Raji (cell line): Measurements from ENCODE around the gene NSUN7.

Experiments
- POLR2A ChIP-seq: IDR thresholded peaks from 2 replicates; pipeline ENCODE4 v1.6.1; 2011; ENCODE audit warnings: low read depth, low read length, control low read depth; ENCODE audit not compliant: insufficient read depth

Gene NSUN7

GRCh38 chr4:40831146-40831907, 81.6 kb downstream of the NSUN7 start:
- TF ChIP-seq POLR2A, result no peak

- TF ChIP-seq POLR2A, result no peak
These were observed 82.4 kb downstream of the NSUN7 start for GRCh38 chr4:40832175-40832574.

GRCh38 chr4:40833212-40833611, 83.5 kb downstream of the NSUN7 start:
- no peak for TF ChIP-seq POLR2A

GRCh38 chr4:40837094-40837870, 87.5 kb downstream of the NSUN7 start:
- TF ChIP-seq POLR2A, result no peak

- no peak for TF ChIP-seq POLR2A
These were observed 89.0 kb downstream of the NSUN7 start for GRCh38 chr4:40838742-40839141.

GRCh38 chr4:40840255-40840984, 90.7 kb downstream of the NSUN7 start:
- no peak for TF ChIP-seq POLR2A

- no peak for TF ChIP-seq POLR2A
These were observed 91.3 kb downstream of the NSUN7 start for GRCh38 chr4:40840985-40841571.

- no peak for TF ChIP-seq POLR2A
These were observed 92.6 kb downstream of the NSUN7 start for GRCh38 chr4:40842318-40842717.

GRCh38 chr4:40842725-40843423, 93.1 kb downstream of the NSUN7 start:
- TF ChIP-seq POLR2A, result no peak

- no peak for TF ChIP-seq POLR2A
These were observed 93.9 kb downstream of the NSUN7 start for GRCh38 chr4:40843696-40844095.

- TF ChIP-seq POLR2A, result no peak
These were observed 94.5 kb downstream of the NSUN7 start for GRCh38 chr4:40844261-40844660.

GRCh38 chr4:40845154-40845835, 95.5 kb downstream of the NSUN7 start:
- TF ChIP-seq POLR2A, result no peak

- no peak for TF ChIP-seq POLR2A
These were observed 96.8 kb downstream of the NSUN7 start for GRCh38 chr4:40846532-40846931.

GRCh38 chr4:40848251-40848650, 98.5 kb downstream of the NSUN7 start:
- no peak for TF ChIP-seq POLR2A

- TF ChIP-seq POLR2A, result no peak
These were observed 99.2 kb downstream of the NSUN7 start for GRCh38 chr4:40848940-40849339.

GRCh38 chr4:40850496-40850895, 100.7 kb downstream of the NSUN7 start:
- no peak for TF ChIP-seq POLR2A
